Measurements from ENCODE around the gene IDE.

- TF ChIP-seq, protein P1, sequence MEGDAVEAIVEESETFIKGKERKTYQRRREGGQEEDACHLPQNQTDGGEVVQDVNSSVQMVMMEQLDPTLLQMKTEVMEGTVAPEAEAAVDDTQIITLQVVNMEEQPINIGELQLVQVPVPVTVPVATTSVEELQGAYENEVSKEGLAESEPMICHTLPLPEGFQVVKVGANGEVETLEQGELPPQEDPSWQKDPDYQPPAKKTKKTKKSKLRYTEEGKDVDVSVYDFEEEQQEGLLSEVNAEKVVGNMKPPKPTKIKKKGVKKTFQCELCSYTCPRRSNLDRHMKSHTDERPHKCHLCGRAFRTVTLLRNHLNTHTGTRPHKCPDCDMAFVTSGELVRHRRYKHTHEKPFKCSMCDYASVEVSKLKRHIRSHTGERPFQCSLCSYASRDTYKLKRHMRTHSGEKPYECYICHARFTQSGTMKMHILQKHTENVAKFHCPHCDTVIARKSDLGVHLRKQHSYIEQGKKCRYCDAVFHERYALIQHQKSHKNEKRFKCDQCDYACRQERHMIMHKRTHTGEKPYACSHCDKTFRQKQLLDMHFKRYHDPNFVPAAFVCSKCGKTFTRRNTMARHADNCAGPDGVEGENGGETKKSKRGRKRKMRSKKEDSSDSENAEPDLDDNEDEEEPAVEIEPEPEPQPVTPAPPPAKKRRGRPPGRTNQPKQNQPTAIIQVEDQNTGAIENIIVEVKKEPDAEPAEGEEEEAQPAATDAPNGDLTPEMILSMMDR (IDR thresholded peaks at IDR 0.05) = no peak
- TF ChIP-seq POLR2A (IDR thresholded peaks at IDR 0.05) (no peak), POLR2AphosphoS5 (IDR thresholded peaks at IDR 0.05) (no peak)
Observed at GRCh38 chr10:92418891-92419290, 155.0 kb downstream of the IDE start.

All from upper lobe of left lung (tissue), 4 donors.